Glutamatergic neuron (in vitro differentiated cells): Measurements from ENCODE around the gene BORCS5. TPM values are rescaled to one million over a fixed set of nuclear protein-coding genes. Genes with fewer than 3 reads are reported as not detected.

Source experiments
- DNase-seq: peaks from one replicate; pipeline ENCODE4 v3.0.0; 2022
- H3K27ac Mint-ChIP-seq: one replicate; pipeline ENCODE4 v1.8.0; 2020; ENCODE audit warnings: mild to moderate bottlenecking, mixed read lengths, inconsistent platforms; ENCODE audit not compliant: unreplicated experiment
- H3K27me3 Mint-ChIP-seq: one replicate; pipeline ENCODE4 v1.8.0; 2020; ENCODE audit warnings: mild to moderate bottlenecking, moderate library complexity, mixed read lengths, inconsistent platforms; ENCODE audit not compliant: unreplicated experiment
- H3K36me3 Mint-ChIP-seq: one replicate; pipeline ENCODE4 v1.8.0; 2020; ENCODE audit warnings: mild to moderate bottlenecking, mixed read lengths, inconsistent platforms; ENCODE audit not compliant: unreplicated experiment
- H3K4me1 Mint-ChIP-seq: one replicate; pipeline ENCODE4 v1.8.0; 2020; ENCODE audit warnings: mild to moderate bottlenecking, low read depth, mixed read lengths, inconsistent platforms; ENCODE audit not compliant: unreplicated experiment
- H3K4me3 Mint-ChIP-seq: one replicate; pipeline ENCODE4 v1.8.0; 2020; ENCODE audit warnings: mild to moderate bottlenecking, mixed read lengths, inconsistent platforms; ENCODE audit not compliant: unreplicated experiment
- H3K9me3 Mint-ChIP-seq: one replicate; pipeline ENCODE4 v1.8.0; 2020; ENCODE audit warnings: mild to moderate bottlenecking, moderate library complexity, mixed read lengths, inconsistent platforms; ENCODE audit not compliant: unreplicated experiment
- total RNA-seq: library from RNA; stranded (reverse); fragmentation: NEBNext Ultra II Directional; extraction: Animal tissue kit (Norgen Biotek cat#: 25700); gene quantifications from one replicate; pipeline ENCODE4 v1.2.1, GENCODE V29; 2021; ENCODE audit not compliant: unreplicated experiment
- TF ChIP-seq, protein P1 (sequence below): fragments of 200-600 bp; sonication (generic); IDR thresholded peaks from one replicate; pipeline ENCODE4 v1.5.0; 2021; ENCODE audit not compliant: partially characterized antibody, unreplicated experiment

The BORCS5 gene
- total RNA-seq, 1 donor from 2014 or later = 30.2 TPM

DNA sequence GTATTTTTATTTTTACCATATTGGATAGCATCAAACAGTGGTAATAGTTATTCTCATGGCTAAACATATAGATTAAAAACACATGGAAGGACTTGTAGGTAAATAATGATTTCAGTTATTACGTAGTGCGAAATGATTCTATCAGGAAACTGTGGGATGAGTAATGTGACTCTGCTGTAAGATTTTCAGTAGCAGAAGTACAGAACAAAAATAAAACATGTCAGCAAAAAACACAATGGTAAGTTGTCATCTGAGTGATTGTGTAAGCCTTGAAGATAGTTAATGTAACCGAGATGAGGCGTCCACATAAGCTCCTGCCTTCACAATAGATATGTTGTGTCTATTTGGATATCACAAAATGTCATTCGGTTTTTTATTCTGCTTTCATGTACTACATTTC, 99.8 kb downstream of the BORCS5 start:
- Mint-ChIP-seq H3K4me1 (peaks cover 4% of the 10 kb centered on the region), H3K9me3 (no peaks in the 10 kb centered on the region), H3K27ac (no peak overlapping the region), H3K27me3 (no peaks in the 10 kb centered on the region), H3K36me3 (no peaks in the 10 kb centered on the region), H3K4me3 (no peak overlapping the region)
- TF ChIP-seq, protein P1, sequence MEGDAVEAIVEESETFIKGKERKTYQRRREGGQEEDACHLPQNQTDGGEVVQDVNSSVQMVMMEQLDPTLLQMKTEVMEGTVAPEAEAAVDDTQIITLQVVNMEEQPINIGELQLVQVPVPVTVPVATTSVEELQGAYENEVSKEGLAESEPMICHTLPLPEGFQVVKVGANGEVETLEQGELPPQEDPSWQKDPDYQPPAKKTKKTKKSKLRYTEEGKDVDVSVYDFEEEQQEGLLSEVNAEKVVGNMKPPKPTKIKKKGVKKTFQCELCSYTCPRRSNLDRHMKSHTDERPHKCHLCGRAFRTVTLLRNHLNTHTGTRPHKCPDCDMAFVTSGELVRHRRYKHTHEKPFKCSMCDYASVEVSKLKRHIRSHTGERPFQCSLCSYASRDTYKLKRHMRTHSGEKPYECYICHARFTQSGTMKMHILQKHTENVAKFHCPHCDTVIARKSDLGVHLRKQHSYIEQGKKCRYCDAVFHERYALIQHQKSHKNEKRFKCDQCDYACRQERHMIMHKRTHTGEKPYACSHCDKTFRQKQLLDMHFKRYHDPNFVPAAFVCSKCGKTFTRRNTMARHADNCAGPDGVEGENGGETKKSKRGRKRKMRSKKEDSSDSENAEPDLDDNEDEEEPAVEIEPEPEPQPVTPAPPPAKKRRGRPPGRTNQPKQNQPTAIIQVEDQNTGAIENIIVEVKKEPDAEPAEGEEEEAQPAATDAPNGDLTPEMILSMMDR = no peak
- DNase-seq = no peak

DNA sequence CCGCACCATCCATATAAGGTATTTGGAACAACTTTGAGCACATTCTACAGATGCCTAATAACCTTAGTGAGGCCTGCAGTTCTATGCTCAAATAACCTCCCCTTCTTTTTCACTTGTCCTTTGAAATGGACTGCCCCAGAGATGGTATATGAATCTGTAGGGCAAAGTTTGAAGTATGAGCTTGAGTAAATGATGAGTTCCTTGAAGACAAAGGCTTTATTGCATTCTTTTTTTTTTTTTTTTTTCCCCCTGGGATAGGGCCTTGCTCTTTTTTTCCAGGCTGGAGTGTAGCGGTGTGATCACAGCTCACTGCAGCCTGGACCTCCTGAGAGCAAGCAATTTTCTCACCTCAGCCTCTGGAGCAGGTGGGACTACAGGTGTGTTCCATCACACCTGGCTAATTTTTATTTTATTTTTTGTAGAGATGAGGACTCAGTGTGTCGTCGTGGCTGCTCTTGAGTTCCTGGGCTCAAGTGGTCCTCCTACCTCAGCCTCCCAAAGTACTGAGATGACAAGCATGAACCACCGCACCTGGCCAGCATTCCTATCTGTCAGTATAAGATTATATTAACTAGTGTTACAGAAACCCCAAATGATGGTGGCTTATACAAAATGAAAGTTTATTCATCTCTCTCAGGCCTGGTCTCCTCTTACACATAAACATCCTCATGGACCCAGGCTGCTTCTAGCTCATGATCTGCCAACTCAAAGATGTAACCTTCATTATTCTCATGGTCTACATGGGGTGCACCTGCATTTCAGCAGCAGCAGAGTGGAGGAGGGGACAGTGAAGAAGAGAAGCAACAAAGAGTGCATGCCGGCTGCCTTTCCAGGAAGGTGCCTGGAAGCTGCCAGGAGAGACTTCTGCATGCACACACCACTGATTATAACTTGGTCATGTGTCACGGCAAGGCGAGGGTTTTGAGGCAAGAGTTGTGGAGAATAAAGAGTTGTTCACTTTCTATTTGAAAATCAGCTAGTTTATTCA, 104.4 kb downstream of the BORCS5 start:
- DNase-seq = no peak
- Mint-ChIP-seq H3K27me3 (no peaks in the 10 kb centered on the region), H3K36me3 (no peaks in the 10 kb centered on the region), H3K9me3 (peaks cover under 1% of the 10 kb centered on the region), H3K4me3 (no peak overlapping the region), H3K4me1 (peaks cover 4% of the 10 kb centered on the region), H3K27ac (no peak overlapping the region)
- TF ChIP-seq, protein P1 = no peak

- DNase-seq = no peak
- H3K4me3 Mint-ChIP-seq = no peak overlapping the region
- peaks cover 4% of the 10 kb centered on the region for H3K4me1 Mint-ChIP-seq
- TF ChIP-seq, protein P1 = no peak
- peaks cover 3% of the 10 kb centered on the region for H3K9me3 Mint-ChIP-seq
- no peak overlapping the region for H3K27ac Mint-ChIP-seq
- no peaks in the 10 kb centered on the region for H3K36me3 Mint-ChIP-seq
- no peaks in the 10 kb centered on the region for H3K27me3 Mint-ChIP-seq
Measured at GRCh38 chr12:12461923-12462315, 105.0 kb downstream of the BORCS5 start.

GRCh38 chr12:12465522-12465921, 108.6 kb downstream of the BORCS5 start:
- peaks cover 2% of the 10 kb centered on the region for H3K27me3 Mint-ChIP-seq
- H3K4me3 Mint-ChIP-seq = no peak overlapping the region
- H3K9me3 Mint-ChIP-seq = peaks cover 3% of the 10 kb centered on the region
- DNase-seq = no peak
- TF ChIP-seq, protein P1 = no peak
- no peak overlapping the region for H3K27ac Mint-ChIP-seq
- H3K36me3 Mint-ChIP-seq = peaks cover 17% of the 10 kb centered on the region
- H3K4me1 Mint-ChIP-seq = peaks cover 4% of the 10 kb centered on the region

- H3K27ac Mint-ChIP-seq = no peak overlapping the region
- peaks cover 2% of the 10 kb centered on the region for H3K27me3 Mint-ChIP-seq
- no peak overlapping the region for H3K4me3 Mint-ChIP-seq
- peaks cover 3% of the 10 kb centered on the region for H3K9me3 Mint-ChIP-seq
- H3K36me3 Mint-ChIP-seq = peaks cover 23% of the 10 kb centered on the region
- peaks cover 4% of the 10 kb centered on the region for H3K4me1 Mint-ChIP-seq
- no peak for DNase-seq
- TF ChIP-seq, protein P1 = no peak
Measured at GRCh38 chr12:12466157-12466556, 109.3 kb downstream of the BORCS5 start.
